ENCODE results near the gene INA. TPM values are rescaled to one million over a fixed set of nuclear protein-coding genes. Genes with fewer than 3 reads are reported as not detected.
A peak's percentile ranks its signal among the peaks of the same experiment; 100 is the strongest.
"Not testable (repeated sequence)": the region's sequence is repeated elsewhere in the genome, so short reads cannot be mapped to it uniquely, and the experiment has no call there.

The INA gene
- 0.99 TPM for total RNA-seq

GRCh38 chr10:103276896-103277712 is at the start of gene INA:
TSS of gene INA (plus strand) at chr10:103277138. CDS start at chr10:103277212, 74 bp downstream.
- DNase-seq, result no peak

GRCh38 chr10:103227416-103227815 is 49.5 kb upstream of the INA start:
- DNase-seq, result no peak

GRCh38 chr10:103231047-103231551 is 45.8 kb upstream of the INA start:
- DNase-seq, result no peak

- DNase-seq, result no peak
Observed at GRCh38 chr10:103232131-103232673, 44.7 kb upstream of the INA start.

GRCh38 chr10:103232772-103233488 is 44.0 kb upstream of the INA start:
- DNase-seq, result no peak

- no peak for DNase-seq
Observed at GRCh38 chr10:103235775-103236174, 41.2 kb upstream of the INA start.

GRCh38 chr10:103238506-103239252 is 38.3 kb upstream of the INA start:
- DNase-seq, result no peak

- DNase-seq, result no peak
Observed at GRCh38 chr10:103241262-103242011, 35.5 kb upstream of the INA start.

- DNase-seq, result peak; percentile 44
Observed at GRCh38 chr10:103244666-103245271, 32.2 kb upstream of the INA start.

- not testable (repeated sequence) for DNase-seq
Observed at GRCh38 chr10:103245587-103245986, 31.4 kb upstream of the INA start, which contains the start of gene RPEL1. TSS of gene RPEL1 (plus strand) at chr10:103245887. CDS start at chr10:103245997, 110 bp downstream.

GRCh38 chr10:103246324-103246723 is 30.6 kb upstream of the INA start:
- no peak for DNase-seq

- DNase-seq, result no peak
Observed at GRCh38 chr10:103254113-103254512, 22.8 kb upstream of the INA start.

- DNase-seq, result no peak
Observed at GRCh38 chr10:103254538-103255325, 22.2 kb upstream of the INA start.

- no peak for DNase-seq
Observed at GRCh38 chr10:103256613-103257012, 20.3 kb upstream of the INA start.

- no peak for DNase-seq
Observed at GRCh38 chr10:103257812-103258211, 19.1 kb upstream of the INA start.

GRCh38 chr10:103258928-103259327 is 18.0 kb upstream of the INA start:
- not testable (repeated sequence) for DNase-seq

GRCh38 chr10:103259989-103260388 is 16.9 kb upstream of the INA start:
- no peak for DNase-seq

- no peak for DNase-seq
Observed at GRCh38 chr10:103262229-103262628, 14.7 kb upstream of the INA start.

- DNase-seq, result no peak
Observed at GRCh38 chr10:103265717-103266329, 11.1 kb upstream of the INA start.

GRCh38 chr10:103273041-103273441 is 3.9 kb upstream of the INA start:
- DNase-seq, result peak; percentile 6
